ENCODE measurements around the gene ZFP30. TPM values are rescaled to one million over a fixed set of nuclear protein-coding genes. Genes with fewer than 3 reads are reported as not detected.
A peak's percentile ranks its signal among the peaks of the same experiment; 100 is the strongest.

ZFP30 gene
- polyA plus RNA-seq, 1 donor from 2014 or later: 54.7 TPM

DNA sequence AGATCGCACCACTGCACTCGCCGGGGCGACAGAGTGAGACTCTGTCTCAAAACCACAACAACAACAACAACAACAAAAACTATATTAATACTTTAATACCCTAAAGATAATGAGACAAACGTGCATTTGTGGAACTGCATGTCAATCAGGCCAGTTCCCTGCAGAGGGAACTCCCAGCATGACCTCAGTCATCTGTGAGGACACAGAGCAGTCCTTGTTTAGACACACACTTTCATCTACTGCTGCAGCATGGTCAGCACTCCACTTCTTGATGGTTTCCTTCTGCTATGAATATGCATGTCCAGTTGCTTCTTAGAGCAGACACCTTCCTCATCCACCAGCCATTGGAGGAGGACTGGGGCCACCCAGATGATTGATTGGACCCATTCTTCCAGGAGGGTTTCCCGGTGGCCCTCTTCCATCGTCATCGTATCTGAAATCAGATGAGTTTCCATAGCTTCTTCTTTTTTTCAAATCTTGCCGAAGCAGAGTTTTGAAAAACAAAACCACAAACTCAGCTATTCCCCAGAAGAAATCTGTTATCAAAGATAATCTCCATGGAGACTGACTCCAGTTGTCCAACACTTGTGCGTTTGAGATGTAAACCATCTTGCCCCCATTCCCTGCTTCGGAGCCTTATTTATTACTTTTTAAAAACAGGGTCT lies 37.8 kb upstream of the ZFP30 start:
- H3K9me2 ChIP-seq (ENCODE audit: insufficient read depth, low read length): no peaks in the 10 kb centered on the region
- H3F3A ChIP-seq (ENCODE audit: insufficient read depth, low read length, poor library complexity, severe bottlenecking): no peaks in the 10 kb centered on the region
- H4K20me1 ChIP-seq (ENCODE audit: insufficient read depth): no peaks in the 10 kb centered on the region
- no peak for TF ChIP-seq EZH2 (IDR thresholded peaks at IDR 0.05; ENCODE audit: borderline replicate concordance, insufficient read depth, low read length, poor library complexity, severe bottlenecking)
- TF ChIP-seq EP300 (conservative IDR thresholded peaks at IDR 0.05; ENCODE audit: poor library complexity, severe bottlenecking): no peak
- TF ChIP-seq POLR2AphosphoS5 (IDR thresholded peaks at IDR 0.05): no peak
- TF ChIP-seq RAD21 (conservative IDR thresholded peaks at IDR 0.05): no peak
- TF ChIP-seq, protein P1, sequence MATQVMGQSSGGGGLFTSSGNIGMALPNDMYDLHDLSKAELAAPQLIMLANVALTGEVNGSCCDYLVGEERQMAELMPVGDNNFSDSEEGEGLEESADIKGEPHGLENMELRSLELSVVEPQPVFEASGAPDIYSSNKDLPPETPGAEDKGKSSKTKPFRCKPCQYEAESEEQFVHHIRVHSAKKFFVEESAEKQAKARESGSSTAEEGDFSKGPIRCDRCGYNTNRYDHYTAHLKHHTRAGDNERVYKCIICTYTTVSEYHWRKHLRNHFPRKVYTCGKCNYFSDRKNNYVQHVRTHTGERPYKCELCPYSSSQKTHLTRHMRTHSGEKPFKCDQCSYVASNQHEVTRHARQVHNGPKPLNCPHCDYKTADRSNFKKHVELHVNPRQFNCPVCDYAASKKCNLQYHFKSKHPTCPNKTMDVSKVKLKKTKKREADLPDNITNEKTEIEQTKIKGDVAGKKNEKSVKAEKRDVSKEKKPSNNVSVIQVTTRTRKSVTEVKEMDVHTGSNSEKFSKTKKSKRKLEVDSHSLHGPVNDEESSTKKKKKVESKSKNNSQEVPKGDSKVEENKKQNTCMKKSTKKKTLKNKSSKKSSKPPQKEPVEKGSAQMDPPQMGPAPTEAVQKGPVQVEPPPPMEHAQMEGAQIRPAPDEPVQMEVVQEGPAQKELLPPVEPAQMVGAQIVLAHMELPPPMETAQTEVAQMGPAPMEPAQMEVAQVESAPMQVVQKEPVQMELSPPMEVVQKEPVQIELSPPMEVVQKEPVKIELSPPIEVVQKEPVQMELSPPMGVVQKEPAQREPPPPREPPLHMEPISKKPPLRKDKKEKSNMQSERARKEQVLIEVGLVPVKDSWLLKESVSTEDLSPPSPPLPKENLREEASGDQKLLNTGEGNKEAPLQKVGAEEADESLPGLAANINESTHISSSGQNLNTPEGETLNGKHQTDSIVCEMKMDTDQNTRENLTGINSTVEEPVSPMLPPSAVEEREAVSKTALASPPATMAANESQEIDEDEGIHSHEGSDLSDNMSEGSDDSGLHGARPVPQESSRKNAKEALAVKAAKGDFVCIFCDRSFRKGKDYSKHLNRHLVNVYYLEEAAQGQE (IDR thresholded peaks at IDR 0.05; ENCODE audit: borderline replicate concordance): no peak
- no peak for TF ChIP-seq MXI1 (conservative IDR thresholded peaks at IDR 0.05; ENCODE audit: poor library complexity, severe bottlenecking)
- no peak for TF ChIP-seq TAF1 (IDR thresholded peaks at IDR 0.05; ENCODE audit: low read depth)
- TF ChIP-seq CTCF (IDR thresholded peaks at IDR 0.05; ENCODE audit: poor library complexity, severe bottlenecking): no peak
- TF ChIP-seq SMC3 (conservative IDR thresholded peaks at IDR 0.05; ENCODE audit: poor library complexity): no peak
- H2AFZ ChIP-seq (ENCODE audit: low read depth, low read length): no peak overlapping the region
- H3K27ac ChIP-seq (ENCODE audit: low read length): no peak overlapping the region
- no peak overlapping the region for H3K4me2 ChIP-seq (ENCODE audit: low read length)
- no peaks in the 10 kb centered on the region for H3K79me2 ChIP-seq (replicated peaks; ENCODE audit: insufficient read depth, low read length)
- H3K9me3 ChIP-seq (ENCODE audit: low read length): no peaks in the 10 kb centered on the region
- peaks cover 8% of the 10 kb centered on the region for H3K36me3 ChIP-seq (ENCODE audit: insufficient read depth, low read length)
- no peak overlapping the region for H3K9ac ChIP-seq (ENCODE audit: low read length)
- H3K27me3 ChIP-seq (ENCODE audit: insufficient read depth, low read depth, low read length): no peaks in the 10 kb centered on the region
- no peak overlapping the region for H3K4me3 ChIP-seq (ENCODE audit: low read length)

DNA sequence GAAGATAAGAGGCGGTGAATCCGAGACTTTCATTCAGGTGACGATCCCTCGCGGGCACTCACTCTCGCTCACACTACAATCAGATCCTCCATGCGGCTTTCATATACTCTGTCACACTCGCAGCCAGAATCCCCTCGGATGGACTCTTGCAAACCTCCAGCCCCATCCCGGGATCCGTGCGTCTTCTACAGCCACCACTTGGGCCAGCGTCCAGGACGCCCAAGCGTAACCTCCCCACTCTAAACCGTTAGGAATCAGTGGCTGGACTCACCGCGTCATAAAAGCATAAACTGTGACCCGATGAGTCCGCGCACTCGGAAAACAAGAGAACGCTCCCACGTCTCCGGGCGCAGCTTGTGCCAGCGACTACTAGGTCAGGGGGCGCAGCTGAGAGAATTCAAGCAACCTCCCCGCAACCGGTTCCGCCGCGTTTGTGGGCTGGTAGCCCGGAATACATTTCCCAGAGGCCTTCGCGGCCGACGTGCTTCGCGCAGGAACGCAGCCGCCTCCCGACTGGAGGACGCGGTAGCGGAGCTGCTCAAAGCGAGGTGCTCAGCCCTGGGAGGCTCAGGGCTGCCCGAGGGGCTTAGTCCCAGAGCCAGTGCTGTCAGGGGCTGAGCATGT lies 36.7 kb upstream of the ZFP30 start:
- Histone ChIP-seq H4K20me1 (ENCODE audit: insufficient read depth) (no peaks in the 10 kb centered on the region), H3K9me3 (ENCODE audit: low read length) (no peaks in the 10 kb centered on the region), H3K9me2 (ENCODE audit: insufficient read depth, low read length) (no peaks in the 10 kb centered on the region), H3F3A (ENCODE audit: insufficient read depth, low read length, poor library complexity, severe bottlenecking) (no peaks in the 10 kb centered on the region), H3K4me3 (ENCODE audit: low read length) (peak overlapping the region; percentile 75), H3K27me3 (ENCODE audit: insufficient read depth, low read depth, low read length) (no peaks in the 10 kb centered on the region), H2AFZ (ENCODE audit: low read depth, low read length) (peak overlapping the region; percentile 74), H3K9ac (ENCODE audit: low read length) (peak overlapping the region; percentile 80), H3K79me2 (replicated peaks; ENCODE audit: insufficient read depth, low read length) (no peaks in the 10 kb centered on the region), H3K4me2 (ENCODE audit: low read length) (peak overlapping the region; percentile 34), H3K36me3 (ENCODE audit: insufficient read depth, low read length) (no peaks in the 10 kb centered on the region), H3K27ac (ENCODE audit: low read length) (peak overlapping the region; percentile 80)
- TF ChIP-seq POLR2AphosphoS5 (IDR thresholded peaks at IDR 0.05) (peak; percentile 76), EP300 (conservative IDR thresholded peaks at IDR 0.05; ENCODE audit: poor library complexity, severe bottlenecking) (peak; percentile 35), MXI1 (conservative IDR thresholded peaks at IDR 0.05; ENCODE audit: poor library complexity, severe bottlenecking) (peak; percentile 80), RAD21 (conservative IDR thresholded peaks at IDR 0.05) (peak; percentile 55), SMC3 (conservative IDR thresholded peaks at IDR 0.05; ENCODE audit: poor library complexity) (peak; percentile 62), TAF1 (IDR thresholded peaks at IDR 0.05; ENCODE audit: low read depth) (peak; percentile 92), EZH2 (IDR thresholded peaks at IDR 0.05; ENCODE audit: borderline replicate concordance, insufficient read depth, low read length, poor library complexity, severe bottlenecking) (no peak), CTCF (IDR thresholded peaks at IDR 0.05; ENCODE audit: poor library complexity, severe bottlenecking) (peak; percentile 59)
- TF ChIP-seq, protein P1 (IDR thresholded peaks at IDR 0.05; ENCODE audit: borderline replicate concordance): peak; percentile 71
